ENCODE data around the gene AUTS2. TPM values are rescaled to one million over a fixed set of nuclear protein-coding genes. Genes with fewer than 3 reads are reported as not detected.

The AUTS2 gene
- total RNA-seq, 1 experiment from 2014 or later, result 50.0 TPM

DNA sequence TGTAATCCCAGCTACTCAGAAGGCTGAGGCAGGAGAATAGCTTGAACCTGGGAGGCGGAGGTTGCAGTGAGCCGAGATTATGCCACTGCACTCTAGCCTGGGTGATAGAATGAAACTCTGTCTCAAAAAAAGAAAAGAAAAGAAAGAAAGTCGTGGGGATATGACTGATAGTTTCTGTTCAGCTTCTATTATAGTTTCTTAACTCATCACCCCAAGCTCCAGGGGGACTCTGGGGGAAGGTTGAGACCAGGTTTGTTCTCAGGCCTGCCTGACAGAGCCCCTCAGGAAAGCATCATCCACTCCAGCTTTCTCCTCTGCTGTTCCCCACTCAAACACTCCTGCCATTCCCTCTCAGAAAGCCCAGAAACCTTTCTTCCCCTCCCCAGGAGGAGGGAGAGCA is 991.3 kb downstream of the AUTS2 start:
- CTCF ChIA-PET, result interaction anchor here (1.6 kb wide), 1 partner anchor 106 kb away, joined by 3 read pairs; no protein-coding TSS in a partner anchor
- H3K27ac Mint-ChIP-seq, result no peak overlapping the region

DNA sequence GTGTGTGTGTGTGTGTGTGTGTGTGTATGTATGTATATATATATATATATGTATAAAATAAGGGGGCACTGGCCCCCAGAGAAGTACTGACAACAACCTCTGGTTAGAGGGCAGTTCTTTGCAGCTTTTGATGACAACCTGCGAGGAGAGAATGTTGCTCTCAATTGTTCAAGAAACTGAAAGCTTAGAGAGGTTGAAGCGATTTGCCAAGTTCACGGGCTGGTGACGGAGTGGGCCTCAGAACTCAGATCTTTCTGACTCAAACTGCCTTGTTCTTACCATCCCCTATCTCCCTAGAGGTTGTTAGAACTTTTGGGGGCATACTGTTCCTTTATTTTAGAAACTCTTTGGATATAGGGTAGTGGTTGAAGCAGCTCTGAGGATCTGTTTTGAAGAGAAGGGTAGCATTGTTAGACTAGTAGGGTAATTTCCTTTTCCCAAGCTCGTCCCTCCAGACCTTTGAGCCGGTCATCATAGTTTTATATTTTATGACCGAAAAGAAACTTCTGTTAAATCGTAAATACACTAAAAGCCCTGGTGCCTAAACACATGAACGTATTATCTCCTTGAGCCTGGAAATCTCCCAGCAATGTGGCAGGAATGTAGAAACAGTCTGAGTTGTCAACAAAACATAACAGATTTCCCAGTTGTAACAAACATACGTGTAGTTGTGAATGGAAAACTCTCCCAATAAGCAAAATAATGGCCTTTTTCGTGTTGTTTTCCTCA is 992.0 kb downstream of the AUTS2 start:
- TF ChIP-seq, protein P1, sequence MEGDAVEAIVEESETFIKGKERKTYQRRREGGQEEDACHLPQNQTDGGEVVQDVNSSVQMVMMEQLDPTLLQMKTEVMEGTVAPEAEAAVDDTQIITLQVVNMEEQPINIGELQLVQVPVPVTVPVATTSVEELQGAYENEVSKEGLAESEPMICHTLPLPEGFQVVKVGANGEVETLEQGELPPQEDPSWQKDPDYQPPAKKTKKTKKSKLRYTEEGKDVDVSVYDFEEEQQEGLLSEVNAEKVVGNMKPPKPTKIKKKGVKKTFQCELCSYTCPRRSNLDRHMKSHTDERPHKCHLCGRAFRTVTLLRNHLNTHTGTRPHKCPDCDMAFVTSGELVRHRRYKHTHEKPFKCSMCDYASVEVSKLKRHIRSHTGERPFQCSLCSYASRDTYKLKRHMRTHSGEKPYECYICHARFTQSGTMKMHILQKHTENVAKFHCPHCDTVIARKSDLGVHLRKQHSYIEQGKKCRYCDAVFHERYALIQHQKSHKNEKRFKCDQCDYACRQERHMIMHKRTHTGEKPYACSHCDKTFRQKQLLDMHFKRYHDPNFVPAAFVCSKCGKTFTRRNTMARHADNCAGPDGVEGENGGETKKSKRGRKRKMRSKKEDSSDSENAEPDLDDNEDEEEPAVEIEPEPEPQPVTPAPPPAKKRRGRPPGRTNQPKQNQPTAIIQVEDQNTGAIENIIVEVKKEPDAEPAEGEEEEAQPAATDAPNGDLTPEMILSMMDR (IDR thresholded peaks at IDR 0.05), result no peak
- TF ChIP-seq PRRX2 (CRISPR knock-in tag; IDR thresholded peaks at IDR 0.05) (no peak), ESRRA (CRISPR knock-in tag; IDR thresholded peaks at IDR 0.05; ENCODE audit: borderline replicate concordance) (no peak), ZNF138 (CRISPR knock-in tag; conservative IDR thresholded peaks at IDR 0.05) (no peak), SMAD3 (CRISPR knock-in tag; IDR thresholded peaks at IDR 0.05; ENCODE audit: borderline replicate concordance) (no peak)
- TF ChIP-seq, protein P2, sequence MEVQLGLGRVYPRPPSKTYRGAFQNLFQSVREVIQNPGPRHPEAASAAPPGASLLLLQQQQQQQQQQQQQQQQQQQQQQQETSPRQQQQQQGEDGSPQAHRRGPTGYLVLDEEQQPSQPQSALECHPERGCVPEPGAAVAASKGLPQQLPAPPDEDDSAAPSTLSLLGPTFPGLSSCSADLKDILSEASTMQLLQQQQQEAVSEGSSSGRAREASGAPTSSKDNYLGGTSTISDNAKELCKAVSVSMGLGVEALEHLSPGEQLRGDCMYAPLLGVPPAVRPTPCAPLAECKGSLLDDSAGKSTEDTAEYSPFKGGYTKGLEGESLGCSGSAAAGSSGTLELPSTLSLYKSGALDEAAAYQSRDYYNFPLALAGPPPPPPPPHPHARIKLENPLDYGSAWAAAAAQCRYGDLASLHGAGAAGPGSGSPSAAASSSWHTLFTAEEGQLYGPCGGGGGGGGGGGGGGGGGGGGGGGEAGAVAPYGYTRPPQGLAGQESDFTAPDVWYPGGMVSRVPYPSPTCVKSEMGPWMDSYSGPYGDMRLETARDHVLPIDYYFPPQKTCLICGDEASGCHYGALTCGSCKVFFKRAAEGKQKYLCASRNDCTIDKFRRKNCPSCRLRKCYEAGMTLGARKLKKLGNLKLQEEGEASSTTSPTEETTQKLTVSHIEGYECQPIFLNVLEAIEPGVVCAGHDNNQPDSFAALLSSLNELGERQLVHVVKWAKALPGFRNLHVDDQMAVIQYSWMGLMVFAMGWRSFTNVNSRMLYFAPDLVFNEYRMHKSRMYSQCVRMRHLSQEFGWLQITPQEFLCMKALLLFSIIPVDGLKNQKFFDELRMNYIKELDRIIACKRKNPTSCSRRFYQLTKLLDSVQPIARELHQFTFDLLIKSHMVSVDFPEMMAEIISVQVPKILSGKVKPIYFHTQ (CRISPR knock-in tag; IDR thresholded peaks at IDR 0.05), result no peak
- TF ChIP-seq, protein P3, sequence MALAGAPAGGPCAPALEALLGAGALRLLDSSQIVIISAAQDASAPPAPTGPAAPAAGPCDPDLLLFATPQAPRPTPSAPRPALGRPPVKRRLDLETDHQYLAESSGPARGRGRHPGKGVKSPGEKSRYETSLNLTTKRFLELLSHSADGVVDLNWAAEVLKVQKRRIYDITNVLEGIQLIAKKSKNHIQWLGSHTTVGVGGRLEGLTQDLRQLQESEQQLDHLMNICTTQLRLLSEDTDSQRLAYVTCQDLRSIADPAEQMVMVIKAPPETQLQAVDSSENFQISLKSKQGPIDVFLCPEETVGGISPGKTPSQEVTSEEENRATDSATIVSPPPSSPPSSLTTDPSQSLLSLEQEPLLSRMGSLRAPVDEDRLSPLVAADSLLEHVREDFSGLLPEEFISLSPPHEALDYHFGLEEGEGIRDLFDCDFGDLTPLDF (CRISPR knock-in tag; IDR thresholded peaks at IDR 0.05), result no peak
- TF ChIP-seq, protein P4, sequence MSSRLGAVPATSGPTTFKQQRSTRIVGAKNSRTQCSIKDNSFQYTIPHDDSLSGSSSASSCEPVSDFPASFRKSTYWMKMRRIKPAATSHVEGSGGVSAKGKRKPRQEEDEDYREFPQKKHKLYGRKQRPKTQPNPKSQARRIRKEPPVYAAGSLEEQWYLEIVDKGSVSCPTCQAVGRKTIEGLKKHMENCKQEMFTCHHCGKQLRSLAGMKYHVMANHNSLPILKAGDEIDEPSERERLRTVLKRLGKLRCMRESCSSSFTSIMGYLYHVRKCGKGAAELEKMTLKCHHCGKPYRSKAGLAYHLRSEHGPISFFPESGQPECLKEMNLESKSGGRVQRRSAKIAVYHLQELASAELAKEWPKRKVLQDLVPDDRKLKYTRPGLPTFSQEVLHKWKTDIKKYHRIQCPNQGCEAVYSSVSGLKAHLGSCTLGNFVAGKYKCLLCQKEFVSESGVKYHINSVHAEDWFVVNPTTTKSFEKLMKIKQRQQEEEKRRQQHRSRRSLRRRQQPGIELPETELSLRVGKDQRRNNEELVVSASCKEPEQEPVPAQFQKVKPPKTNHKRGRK (CRISPR knock-in tag; IDR thresholded peaks at IDR 0.05; ENCODE audit: borderline replicate concordance), result no peak
- TF ChIP-seq, protein P5, sequence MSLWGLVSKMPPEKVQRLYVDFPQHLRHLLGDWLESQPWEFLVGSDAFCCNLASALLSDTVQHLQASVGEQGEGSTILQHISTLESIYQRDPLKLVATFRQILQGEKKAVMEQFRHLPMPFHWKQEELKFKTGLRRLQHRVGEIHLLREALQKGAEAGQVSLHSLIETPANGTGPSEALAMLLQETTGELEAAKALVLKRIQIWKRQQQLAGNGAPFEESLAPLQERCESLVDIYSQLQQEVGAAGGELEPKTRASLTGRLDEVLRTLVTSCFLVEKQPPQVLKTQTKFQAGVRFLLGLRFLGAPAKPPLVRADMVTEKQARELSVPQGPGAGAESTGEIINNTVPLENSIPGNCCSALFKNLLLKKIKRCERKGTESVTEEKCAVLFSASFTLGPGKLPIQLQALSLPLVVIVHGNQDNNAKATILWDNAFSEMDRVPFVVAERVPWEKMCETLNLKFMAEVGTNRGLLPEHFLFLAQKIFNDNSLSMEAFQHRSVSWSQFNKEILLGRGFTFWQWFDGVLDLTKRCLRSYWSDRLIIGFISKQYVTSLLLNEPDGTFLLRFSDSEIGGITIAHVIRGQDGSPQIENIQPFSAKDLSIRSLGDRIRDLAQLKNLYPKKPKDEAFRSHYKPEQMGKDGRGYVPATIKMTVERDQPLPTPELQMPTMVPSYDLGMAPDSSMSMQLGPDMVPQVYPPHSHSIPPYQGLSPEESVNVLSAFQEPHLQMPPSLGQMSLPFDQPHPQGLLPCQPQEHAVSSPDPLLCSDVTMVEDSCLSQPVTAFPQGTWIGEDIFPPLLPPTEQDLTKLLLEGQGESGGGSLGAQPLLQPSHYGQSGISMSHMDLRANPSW (CRISPR knock-in tag; conservative IDR thresholded peaks at IDR 0.05; ENCODE audit: low read depth), result no peak
- TF ChIP-seq, protein P6, sequence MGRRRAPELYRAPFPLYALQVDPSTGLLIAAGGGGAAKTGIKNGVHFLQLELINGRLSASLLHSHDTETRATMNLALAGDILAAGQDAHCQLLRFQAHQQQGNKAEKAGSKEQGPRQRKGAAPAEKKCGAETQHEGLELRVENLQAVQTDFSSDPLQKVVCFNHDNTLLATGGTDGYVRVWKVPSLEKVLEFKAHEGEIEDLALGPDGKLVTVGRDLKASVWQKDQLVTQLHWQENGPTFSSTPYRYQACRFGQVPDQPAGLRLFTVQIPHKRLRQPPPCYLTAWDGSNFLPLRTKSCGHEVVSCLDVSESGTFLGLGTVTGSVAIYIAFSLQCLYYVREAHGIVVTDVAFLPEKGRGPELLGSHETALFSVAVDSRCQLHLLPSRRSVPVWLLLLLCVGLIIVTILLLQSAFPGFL (CRISPR knock-in tag; IDR thresholded peaks at IDR 0.05; ENCODE audit: borderline replicate concordance), result no peak
- TF ChIP-seq, protein P7, sequence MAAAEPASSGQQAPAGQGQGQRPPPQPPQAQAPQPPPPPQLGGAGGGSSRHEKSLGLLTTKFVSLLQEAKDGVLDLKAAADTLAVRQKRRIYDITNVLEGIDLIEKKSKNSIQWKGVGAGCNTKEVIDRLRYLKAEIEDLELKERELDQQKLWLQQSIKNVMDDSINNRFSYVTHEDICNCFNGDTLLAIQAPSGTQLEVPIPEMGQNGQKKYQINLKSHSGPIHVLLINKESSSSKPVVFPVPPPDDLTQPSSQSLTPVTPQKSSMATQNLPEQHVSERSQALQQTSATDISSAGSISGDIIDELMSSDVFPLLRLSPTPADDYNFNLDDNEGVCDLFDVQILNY (CRISPR knock-in tag; IDR thresholded peaks at IDR 0.05), result no peak
- TF ChIP-seq, protein P8, sequence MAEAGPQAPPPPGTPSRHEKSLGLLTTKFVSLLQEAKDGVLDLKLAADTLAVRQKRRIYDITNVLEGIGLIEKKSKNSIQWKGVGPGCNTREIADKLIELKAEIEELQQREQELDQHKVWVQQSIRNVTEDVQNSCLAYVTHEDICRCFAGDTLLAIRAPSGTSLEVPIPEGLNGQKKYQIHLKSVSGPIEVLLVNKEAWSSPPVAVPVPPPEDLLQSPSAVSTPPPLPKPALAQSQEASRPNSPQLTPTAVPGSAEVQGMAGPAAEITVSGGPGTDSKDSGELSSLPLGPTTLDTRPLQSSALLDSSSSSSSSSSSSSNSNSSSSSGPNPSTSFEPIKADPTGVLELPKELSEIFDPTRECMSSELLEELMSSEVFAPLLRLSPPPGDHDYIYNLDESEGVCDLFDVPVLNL (CRISPR knock-in tag; IDR thresholded peaks at IDR 0.05; ENCODE audit: borderline replicate concordance, low read depth), result no peak
- H3K27me3 Mint-ChIP-seq (ENCODE audit: low read depth), result peaks cover 16% of the 10 kb centered on the region
- H3K36me3 Mint-ChIP-seq, result no peaks in the 10 kb centered on the region
- CTCF ChIA-PET, result interaction anchor here (1.6 kb wide), 1 partner anchor 106 kb away, joined by 3 read pairs; no protein-coding TSS in a partner anchor
- no peak overlapping the region for H3K4me3 Mint-ChIP-seq
- H3K4me1 Mint-ChIP-seq, result peaks cover 36% of the 10 kb centered on the region
- no peak for ATAC-seq
- POLR2A ChIA-PET, result no interaction called here
- H3K27ac Mint-ChIP-seq, result no peak overlapping the region
- DNase-seq (ENCODE audit: low spot score), result no peak
- H3K9me3 Mint-ChIP-seq, result no peaks in the 10 kb centered on the region

More for the DNA sequence above, 991.3 kb downstream of the AUTS2 start:
- no peak for ATAC-seq
- POLR2A ChIA-PET, result no interaction called here
- Mint-ChIP-seq H3K9me3 (no peaks in the 10 kb centered on the region), H3K27me3 (ENCODE audit: low read depth) (peaks cover 9% of the 10 kb centered on the region), H3K4me3 (no peak overlapping the region), H3K36me3 (no peaks in the 10 kb centered on the region), H3K4me1 (peaks cover 40% of the 10 kb centered on the region)
- TF ChIP-seq MYBL2 (CRISPR knock-in tag; IDR thresholded peaks at IDR 0.05), result no peak
- no peak for DNase-seq (ENCODE audit: low spot score)
